Left ventricle myocardium inferior (tissue), 1 donor: Measurements from ENCODE around the gene TNFAIP8L3. TPM values are rescaled to one million over a fixed set of nuclear protein-coding genes. Genes with fewer than 3 reads are reported as not detected.

Experiments used
- DNase-seq: peaks from one replicate; pipeline ENCODE4 v3.0.0-alpha.2; 2020
- H3K27ac ChIP-seq: fragments of 200-600 bp; replicated peaks from 2 replicates; pipeline ENCODE4 v1.8.0; 2021
- H3K27me3 ChIP-seq: fragments of 200-600 bp; 2 replicates; pipeline ENCODE4 v1.8.0; 2021; ENCODE audit warnings: low read depth
- H3K36me3 ChIP-seq: fragments of 200-600 bp; 2 replicates; pipeline ENCODE4 v1.8.0; 2021
- H3K4me1 ChIP-seq: fragments of 200-600 bp; 2 replicates; pipeline ENCODE4 v1.8.0; 2021
- H3K4me3 ChIP-seq: fragments of 200-600 bp; 2 replicates; pipeline ENCODE4 v1.8.0; 2021; ENCODE audit warnings: mild to moderate bottlenecking, moderate library complexity
- H3K9me3 ChIP-seq: fragments of 200-600 bp; replicated peaks from 2 replicates; pipeline ENCODE4 v1.8.0; 2021
- intact Hi-C: fragments of 100-400 bp; cut with micrococcal nuclease; formaldehyde crosslinking; loops from one replicate; pipeline ENCODE4 v1.11.0; 2022
- total RNA-seq: library from RNA; stranded (reverse); fragmentation: NEBNext Ultra II Directional; extraction: Animal tissue kit (Norgen Biotek cat#: 25700); gene quantifications from one replicate; pipeline ENCODE4 v1.2.1, GENCODE V29; 2021
- TF ChIP-seq, protein P1 (sequence below): fragments of 200-600 bp; IDR thresholded peaks from 2 replicates; pipeline ENCODE4 v1.8.0; 2021; ENCODE audit warnings: antibody characterized with exemption, mild to moderate bottlenecking, borderline replicate concordance
- donor health status: DM: no; HTN: yes; CAD: no; lungs with severe emphysema.

TNFAIP8L3 gene
- total RNA-seq, 1 donor from 2014 or later: 6.0 TPM

DNA sequence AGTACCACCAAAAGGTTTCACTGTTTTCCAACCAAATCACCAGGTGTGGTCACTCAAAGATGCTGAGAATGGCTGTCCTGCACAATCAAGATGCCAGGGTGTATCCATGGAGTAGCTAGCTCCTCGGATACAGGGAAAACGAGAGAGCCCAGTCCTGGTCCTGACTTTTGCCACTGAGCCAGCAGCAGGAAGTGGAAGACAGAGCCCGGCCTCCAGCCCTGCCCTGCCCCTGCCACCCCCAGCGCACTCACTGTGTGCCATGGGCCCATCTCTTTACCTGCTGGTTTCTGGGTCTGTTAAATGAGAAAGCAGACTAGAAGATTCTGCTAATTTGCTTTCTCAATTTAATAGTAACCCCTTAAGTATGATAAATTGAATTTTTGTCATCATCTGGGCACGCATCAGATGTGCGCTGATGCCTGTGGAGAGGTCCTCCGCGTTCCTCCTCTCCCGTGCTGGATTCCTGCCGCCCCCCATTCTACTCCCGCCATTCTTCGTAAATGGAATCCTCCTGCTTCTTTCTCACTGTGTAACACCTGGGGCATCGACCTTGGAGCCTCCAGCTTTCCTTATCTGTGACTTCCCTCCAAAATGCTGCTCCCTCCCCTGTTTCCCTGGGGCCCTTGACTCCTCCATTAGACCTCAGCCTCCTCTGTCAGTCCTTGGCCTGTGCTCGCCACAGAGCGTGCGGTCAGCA is 18.0 kb downstream of the TNFAIP8L3 start:
- Histone ChIP-seq H3K9me3 (no peaks in the 10 kb centered on the region), H3K27me3 (no peaks in the 10 kb centered on the region), H3K36me3 (no peaks in the 10 kb centered on the region), H3K4me1 (peaks cover 53% of the 10 kb centered on the region), H3K4me3 (peak overlapping the region; percentile 57), H3K27ac (peak overlapping the region; percentile 81)
- TF ChIP-seq, protein P1, sequence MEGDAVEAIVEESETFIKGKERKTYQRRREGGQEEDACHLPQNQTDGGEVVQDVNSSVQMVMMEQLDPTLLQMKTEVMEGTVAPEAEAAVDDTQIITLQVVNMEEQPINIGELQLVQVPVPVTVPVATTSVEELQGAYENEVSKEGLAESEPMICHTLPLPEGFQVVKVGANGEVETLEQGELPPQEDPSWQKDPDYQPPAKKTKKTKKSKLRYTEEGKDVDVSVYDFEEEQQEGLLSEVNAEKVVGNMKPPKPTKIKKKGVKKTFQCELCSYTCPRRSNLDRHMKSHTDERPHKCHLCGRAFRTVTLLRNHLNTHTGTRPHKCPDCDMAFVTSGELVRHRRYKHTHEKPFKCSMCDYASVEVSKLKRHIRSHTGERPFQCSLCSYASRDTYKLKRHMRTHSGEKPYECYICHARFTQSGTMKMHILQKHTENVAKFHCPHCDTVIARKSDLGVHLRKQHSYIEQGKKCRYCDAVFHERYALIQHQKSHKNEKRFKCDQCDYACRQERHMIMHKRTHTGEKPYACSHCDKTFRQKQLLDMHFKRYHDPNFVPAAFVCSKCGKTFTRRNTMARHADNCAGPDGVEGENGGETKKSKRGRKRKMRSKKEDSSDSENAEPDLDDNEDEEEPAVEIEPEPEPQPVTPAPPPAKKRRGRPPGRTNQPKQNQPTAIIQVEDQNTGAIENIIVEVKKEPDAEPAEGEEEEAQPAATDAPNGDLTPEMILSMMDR: no peak
- DNase-seq: no peak
- intact Hi-C loops: no loop called here

DNA sequence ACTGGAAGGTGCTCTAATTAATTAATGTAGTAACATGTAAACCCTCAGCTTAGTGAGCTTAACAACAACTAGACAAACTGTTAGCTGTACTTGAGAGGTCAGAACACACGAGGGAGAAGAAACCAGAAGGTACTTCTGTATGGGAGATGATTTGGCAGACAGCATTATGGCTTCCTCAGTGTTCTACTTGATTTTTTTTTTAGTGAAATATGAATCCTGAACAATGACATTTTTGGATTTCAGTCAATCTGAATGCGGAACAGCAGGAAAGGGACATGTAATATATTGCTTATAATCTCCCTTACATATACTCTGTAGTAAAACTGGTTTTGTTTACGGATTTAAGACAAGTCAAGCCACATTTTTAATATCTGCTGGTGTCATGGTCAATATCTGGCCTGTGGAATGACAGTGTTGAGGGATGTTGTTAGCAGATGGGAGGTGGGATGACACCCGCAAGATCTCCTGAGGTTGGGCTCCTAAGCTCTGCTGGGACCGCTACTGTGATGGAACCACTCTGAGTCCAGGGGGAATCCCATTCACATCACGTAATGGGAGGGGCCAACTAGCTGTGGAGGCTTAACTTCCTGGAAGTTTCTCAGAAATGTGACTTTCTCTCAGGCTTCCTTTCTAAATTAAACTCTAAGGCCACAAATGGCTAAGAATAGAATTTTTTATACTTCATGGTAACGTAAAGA is 18.7 kb downstream of the TNFAIP8L3 start:
- Histone ChIP-seq H3K27me3 (no peaks in the 10 kb centered on the region), H3K9me3 (no peaks in the 10 kb centered on the region), H3K4me1 (peaks cover 53% of the 10 kb centered on the region), H3K4me3 (no peak overlapping the region), H3K36me3 (no peaks in the 10 kb centered on the region), H3K27ac (peak overlapping the region; percentile 81)
- no peak for DNase-seq
- intact Hi-C loops: loop anchor here (2.0 kb wide), 1 partner anchor 69 kb away; no protein-coding TSS in a partner anchor
- TF ChIP-seq, protein P1: no peak

DNA sequence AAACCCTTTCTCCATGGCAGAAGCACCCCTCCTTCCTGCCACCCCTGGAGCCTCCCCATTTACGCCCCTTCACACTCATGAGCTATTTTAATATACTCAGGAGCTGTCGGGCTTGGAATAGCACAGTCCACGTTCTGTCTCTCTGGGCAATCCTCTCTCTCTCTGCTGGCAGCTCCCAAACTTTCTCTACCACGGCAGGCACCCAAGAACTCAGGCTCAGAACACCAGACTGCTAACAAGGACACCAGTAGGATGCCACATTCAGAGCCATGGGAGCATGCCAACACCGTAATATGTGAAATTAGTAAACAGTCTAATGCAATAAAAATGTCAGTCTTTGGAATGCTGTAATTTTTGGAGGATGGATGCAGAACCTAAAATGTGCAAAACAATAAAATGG is 19.3 kb downstream of the TNFAIP8L3 start:
- Histone ChIP-seq H3K4me3 (no peak overlapping the region), H3K4me1 (peaks cover 53% of the 10 kb centered on the region), H3K36me3 (no peaks in the 10 kb centered on the region), H3K27me3 (no peaks in the 10 kb centered on the region), H3K27ac (peak overlapping the region; percentile 81), H3K9me3 (no peaks in the 10 kb centered on the region)
- peak; percentile 42 for DNase-seq
- intact Hi-C loops: loop anchor here (2.0 kb wide), 1 partner anchor 69 kb away; no protein-coding TSS in a partner anchor
- TF ChIP-seq, protein P1: no peak

DNA sequence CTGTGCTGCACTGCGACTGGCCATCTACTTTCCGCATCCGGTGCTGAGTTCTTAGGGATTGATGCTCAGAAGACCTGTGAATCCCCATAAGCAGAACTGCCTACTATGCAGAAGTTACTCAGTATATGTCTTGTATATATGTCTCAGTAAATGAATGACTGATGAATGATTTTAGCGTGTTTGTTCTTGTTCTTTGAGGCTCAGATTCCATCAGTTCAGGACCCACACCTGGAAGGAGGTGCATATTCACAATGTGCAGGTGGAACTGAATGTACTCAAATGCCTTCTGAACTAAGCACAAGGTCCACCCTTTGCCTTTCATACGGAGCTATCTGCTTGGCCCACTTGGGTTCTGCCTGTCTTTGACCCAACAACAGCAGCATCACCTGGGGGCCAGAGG is 19.8 kb downstream of the TNFAIP8L3 start:
- Histone ChIP-seq H3K27me3 (no peaks in the 10 kb centered on the region), H3K36me3 (no peaks in the 10 kb centered on the region), H3K4me1 (peaks cover 53% of the 10 kb centered on the region), H3K9me3 (no peaks in the 10 kb centered on the region), H3K27ac (peak overlapping the region; percentile 81), H3K4me3 (no peak overlapping the region)
- TF ChIP-seq, protein P1: no peak
- intact Hi-C loops: loop anchor here (2.0 kb wide), 1 partner anchor 70 kb away; no protein-coding TSS in a partner anchor
- DNase-seq: no peak

DNA sequence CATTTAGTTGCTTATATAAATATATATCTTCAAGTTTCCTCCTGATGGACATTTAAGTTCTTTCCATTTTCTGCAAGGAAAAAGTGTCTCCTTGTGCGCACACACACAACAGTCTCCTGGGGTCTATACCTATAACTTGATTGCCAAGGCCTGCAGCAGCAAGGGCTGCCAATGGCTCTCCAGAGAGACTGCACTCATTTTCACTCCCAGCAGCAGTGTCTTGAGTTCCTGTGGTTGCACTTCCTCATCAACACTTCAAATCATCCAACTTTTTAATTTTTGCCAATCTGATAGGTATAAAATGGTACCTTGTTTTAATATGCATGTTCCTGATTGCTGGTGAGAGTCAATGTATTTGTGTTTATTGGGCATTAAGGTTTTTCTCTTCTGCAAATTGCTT is 23.1 kb downstream of the TNFAIP8L3 start:
- no peaks in the 10 kb centered on the region for H3K36me3 ChIP-seq
- H3K4me3 ChIP-seq: no peak overlapping the region
- H3K27me3 ChIP-seq: no peaks in the 10 kb centered on the region
- H3K9me3 ChIP-seq: no peaks in the 10 kb centered on the region
- TF ChIP-seq, protein P1: no peak
- DNase-seq: no peak
- H3K4me1 ChIP-seq: peaks cover 21% of the 10 kb centered on the region
- no peak overlapping the region for H3K27ac ChIP-seq
- intact Hi-C loops: no loop called here
